Activated effector memory CD4-positive, alpha-beta T cell treated with Interleukin-2 at 50 U/mL for 16 hours (primary cell): Measurements from ENCODE around the gene TMEM89.

ENCODE experiments used
- DNase-seq: peaks from one replicate; pipeline ENCODE4 v3.0.0-alpha.2; 2020

Gene TMEM89

DNA sequence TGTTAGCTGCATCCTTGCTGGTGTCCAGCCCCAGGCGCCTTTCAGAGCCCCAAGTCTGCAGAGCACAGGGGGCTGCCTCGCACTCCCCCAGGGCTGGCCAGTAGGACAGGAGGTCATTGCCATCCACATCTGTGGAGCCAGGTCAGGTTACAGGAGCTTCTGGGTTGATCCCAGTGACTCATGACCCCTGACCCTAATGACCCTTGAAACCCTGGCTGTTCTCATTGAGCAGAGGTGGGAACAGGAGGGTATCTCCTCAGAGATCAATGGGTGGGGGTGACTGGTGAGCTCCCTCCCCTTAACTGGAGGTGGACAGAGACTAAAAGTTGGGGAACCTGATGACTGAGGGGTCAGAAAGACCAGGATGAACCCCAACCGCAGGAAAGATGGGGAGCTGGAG lies 19.8 kb upstream of the TMEM89 start:
- DNase-seq, result no peak

- DNase-seq, result no peak
These were observed 18.5 kb upstream of the TMEM89 start for GRCh38 chr3:48639944-48640606.

DNA sequence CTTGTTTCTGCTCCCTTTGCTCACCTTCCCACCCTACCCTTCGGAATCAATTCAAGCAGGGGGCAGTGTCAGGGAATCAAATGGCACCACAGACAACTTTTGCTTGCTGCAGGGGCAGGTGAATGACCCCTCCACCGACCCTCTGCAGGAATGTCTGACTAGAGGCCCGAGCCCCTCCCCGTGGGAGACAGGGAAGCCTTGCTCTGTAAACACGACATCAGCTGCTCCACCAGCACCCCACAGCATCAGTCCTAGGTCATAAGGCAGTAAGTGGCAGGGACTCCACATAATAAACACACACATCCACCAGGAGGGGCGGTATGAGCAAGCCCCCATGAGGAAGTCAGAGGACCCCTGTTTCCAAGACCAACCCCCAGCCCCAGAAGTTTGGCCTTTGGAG lies 15.7 kb upstream of the TMEM89 start:
- no peak for DNase-seq

GRCh38 chr3:48636149-48636655 lies 14.6 kb upstream of the TMEM89 start:
- DNase-seq, result no peak

DNA sequence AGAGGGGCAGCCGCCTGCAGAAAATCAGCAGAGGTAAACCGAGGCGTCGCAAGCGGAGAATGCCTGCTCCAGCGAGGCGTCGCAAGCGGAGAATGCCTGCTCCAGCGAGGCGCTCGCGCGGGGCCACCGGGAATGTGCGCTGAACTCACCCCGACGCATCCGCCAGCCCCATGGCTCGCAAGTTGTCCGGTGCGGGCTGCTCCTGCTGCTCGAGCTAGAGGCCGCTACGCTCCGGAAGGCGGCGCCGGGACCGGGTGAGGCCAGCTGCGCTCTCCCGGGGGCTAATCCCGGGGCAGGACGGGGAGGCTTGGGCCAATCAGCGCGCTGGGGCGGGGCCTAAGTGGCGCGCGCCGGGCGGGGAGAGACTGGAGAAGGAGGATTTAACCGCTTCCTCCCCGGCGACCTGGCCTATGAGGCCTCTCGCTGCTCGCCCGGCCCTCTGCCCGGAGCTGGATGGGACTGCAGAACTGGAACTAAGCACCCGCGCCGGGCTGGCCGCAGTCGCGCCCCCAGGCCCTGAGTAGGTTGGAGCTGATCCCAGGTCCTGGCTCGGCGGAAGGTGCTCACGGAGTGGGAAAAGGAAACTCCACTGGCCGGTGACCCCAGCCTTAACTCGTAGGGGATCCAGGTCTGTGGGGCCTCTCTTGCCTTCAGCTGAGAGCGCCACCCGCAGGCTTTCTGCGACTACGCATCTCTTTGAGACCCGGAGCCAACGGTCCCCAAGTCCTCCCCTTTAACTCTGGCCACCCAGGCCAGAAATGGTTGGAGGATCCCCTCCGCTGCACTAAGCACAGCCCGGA lies 13.9 kb upstream of the TMEM89 start, which contains the start of gene SLC26A6:
Gene SLC26A6 (minus strand): TSS at position 240 of the 800 bp plus-strand sequence. CDS start 68 bp downstream, at position 172.
- peak; percentile 90 for DNase-seq

DNA sequence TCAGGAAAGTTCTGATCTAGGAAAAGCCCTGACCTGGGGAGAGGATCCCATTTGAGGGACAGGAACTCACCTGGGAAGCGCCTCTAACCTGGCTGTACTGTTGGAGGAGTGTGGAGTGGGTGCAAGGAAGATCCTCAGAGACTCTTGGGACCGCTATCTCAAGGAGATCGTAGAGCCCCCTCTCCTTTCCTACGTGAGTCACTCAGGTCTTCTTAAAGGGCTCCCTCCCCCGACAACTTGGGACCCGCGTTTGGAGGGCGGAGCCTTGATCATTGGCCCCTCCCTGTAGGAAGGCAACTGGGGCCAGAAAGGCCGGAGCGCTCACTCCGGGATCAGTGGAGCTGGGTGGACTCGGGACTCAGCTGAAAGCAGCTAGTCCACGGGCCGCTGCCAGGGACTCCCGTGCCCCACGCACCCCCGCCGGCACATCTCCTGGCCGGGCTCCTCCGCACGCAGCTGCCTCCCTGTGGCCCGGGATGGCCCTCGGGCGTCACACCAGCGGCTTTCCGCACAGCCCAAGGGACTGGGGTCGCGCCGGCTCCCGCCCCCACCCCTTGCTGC lies 13.2 kb upstream of the TMEM89 start:
- DNase-seq, result peak; percentile 19

- no peak for DNase-seq
These were observed 12.2 kb upstream of the TMEM89 start for GRCh38 chr3:48633743-48634142.

DNA sequence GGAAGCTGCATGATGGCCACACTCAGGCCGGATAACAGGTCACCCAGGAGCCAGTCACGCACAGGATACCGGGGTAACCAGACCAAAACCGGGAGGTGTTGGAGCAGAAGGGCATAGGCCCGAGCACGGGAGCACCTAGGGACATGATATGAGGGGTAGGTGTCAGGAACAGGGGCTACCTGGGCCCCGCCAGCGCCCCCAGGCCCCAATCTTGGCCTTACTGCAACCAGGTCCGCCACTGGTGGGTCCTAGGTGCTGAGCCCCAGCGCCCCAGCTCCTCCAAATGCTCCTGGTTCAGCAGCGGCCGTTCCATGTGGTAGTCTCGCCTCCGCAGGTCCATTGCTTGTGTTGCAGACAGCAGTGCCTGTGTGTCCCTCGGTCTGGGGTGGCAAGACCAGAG lies 11.7 kb upstream of the TMEM89 start:
- no peak for DNase-seq

DNA sequence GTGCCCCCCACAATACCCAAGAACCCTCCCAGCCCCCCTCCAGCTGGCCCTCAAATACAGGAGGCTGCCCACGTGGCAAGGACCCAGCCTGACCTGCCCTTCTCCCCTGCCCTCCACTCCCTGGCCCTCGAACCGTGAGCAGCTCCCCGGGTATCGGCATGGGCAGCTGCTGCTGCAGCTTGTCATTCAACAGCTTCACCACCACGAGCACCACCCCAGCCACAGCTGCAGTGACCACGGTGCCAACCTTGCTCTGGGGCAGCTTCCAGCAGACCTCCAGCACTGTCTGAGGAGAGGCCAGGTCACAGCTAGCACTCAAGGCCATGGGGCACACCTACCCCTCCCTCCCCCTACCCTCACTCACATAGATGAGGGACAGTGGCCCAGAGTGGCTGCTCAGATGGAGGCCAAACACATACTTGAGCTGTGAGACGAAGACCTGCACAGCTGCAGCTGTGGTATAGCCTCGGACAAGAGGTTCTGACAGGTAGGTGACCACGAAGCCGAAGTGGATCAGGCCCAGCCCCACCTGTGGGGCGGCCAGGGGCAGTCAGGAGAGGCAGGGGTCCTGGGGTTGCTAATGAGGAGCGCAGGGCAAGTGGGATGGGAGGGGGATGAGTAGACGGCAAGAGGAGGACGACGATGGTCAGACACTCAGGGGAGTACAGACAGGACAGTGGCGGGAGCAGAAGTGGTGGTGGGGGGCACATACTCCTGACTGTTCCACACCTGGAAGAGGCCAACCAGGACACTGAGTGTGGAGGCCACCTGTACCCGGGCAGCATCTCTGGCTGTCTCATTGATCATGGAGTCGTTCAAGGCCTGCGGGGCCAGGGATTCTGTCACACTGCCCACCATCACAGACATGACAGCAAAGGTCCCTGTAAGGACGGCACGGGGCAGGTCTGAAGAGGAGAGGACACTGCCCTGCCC lies 10.2 kb upstream of the TMEM89 start:
- DNase-seq, result no peak

- DNase-seq, result no peak
These were observed 9.3 kb upstream of the TMEM89 start for GRCh38 chr3:48630833-48631232.

- DNase-seq, result no peak
These were observed 8.8 kb upstream of the TMEM89 start for GRCh38 chr3:48630407-48630806.

GRCh38 chr3:48629894-48630293 lies 8.3 kb upstream of the TMEM89 start:
- no peak for DNase-seq

GRCh38 chr3:48628277-48629017 lies 6.9 kb upstream of the TMEM89 start:
- no peak for DNase-seq

DNA sequence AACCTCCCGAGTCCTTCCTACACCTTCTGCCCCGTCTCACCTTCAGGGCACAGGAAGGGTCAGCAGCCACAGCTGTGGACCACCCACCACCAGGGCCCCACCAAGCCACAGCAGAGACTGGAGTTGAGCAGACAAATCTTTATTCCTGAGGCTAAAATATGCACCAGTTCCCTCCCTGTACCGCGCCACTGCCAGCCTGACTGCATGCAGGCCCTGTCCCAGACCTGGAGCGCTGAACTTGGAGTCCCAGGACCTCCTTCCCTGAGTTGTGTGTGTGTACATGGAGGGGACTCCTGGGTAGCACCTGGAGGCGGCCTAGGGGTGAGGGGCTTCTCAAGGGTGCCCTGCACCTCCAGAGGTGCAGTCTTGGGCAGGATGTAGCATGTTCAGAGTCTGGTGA lies 4.0 kb upstream of the TMEM89 start:
- DNase-seq, result no peak

GRCh38 chr3:48624767-48625166 lies 3.2 kb upstream of the TMEM89 start:
- no peak for DNase-seq

GRCh38 chr3:48623851-48624547 lies 2.4 kb upstream of the TMEM89 start:
- DNase-seq, result no peak

- no peak for DNase-seq
These were observed 1.7 kb downstream of the TMEM89 start for GRCh38 chr3:48619541-48620524.

GRCh38 chr3:48617559-48617958 lies 4.0 kb downstream of the TMEM89 start:
- DNase-seq, result no peak

DNA sequence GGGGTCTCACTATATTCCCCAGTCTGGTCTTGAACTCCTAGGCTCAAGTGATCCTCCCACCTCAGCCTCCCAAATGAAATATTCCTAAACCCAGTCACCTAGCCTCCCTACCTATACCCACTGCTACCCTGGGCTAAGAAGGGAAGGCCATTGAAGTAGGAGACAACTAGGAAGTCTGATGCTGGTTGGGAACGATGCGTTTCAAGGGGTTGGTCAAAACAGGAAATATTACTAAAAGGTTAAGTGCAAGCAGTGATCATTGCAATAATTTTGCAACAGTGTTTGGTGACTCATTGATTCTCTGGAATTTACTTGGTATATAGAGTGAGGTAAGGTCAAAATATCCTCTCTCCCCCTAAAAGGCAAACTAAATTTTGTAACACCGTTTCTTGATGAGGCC lies 7.5 kb downstream of the TMEM89 start:
- no peak for DNase-seq

- DNase-seq, result no peak
These were observed 9.3 kb downstream of the TMEM89 start for GRCh38 chr3:48612309-48612708.
